ENCODE measurements around the gene PPP1R37. TPM values are rescaled to one million over a fixed set of nuclear protein-coding genes. Genes with fewer than 3 reads are reported as not detected.

The PPP1R37 gene
- total RNA-seq, 1 donor from 2014 or later: 19.2 TPM

GRCh38 chr19:45071969-45072790 is 20.8 kb upstream of the PPP1R37 start:
- H3K27me3 ChIP-seq (ENCODE audit: control insufficient read depth, insufficient read depth, low read length): no peaks in the 10 kb centered on the region
- DNase-seq (ENCODE audit: low read depth): no peak
- H3K36me3 ChIP-seq (ENCODE audit: control insufficient read depth, insufficient read depth, low read length): peaks cover 18% of the 10 kb centered on the region
- no peak for FAIRE-seq
- TF ChIP-seq CTCF (IDR thresholded peaks at IDR 0.05; ENCODE audit: insufficient read depth, low read length, severe bottlenecking): no peak
- H3K4me3 ChIP-seq (ENCODE audit: low read depth, low read length): no peak overlapping the region

GRCh38 chr19:45074744-45075300 is 18.2 kb upstream of the PPP1R37 start:
- Histone ChIP-seq H3K27me3 (ENCODE audit: control insufficient read depth, insufficient read depth, low read length) (no peaks in the 10 kb centered on the region), H3K4me3 (ENCODE audit: low read depth, low read length) (peak overlapping the region; percentile 84), H3K36me3 (ENCODE audit: control insufficient read depth, insufficient read depth, low read length) (peaks cover 14% of the 10 kb centered on the region)
- FAIRE-seq: no peak
- TF ChIP-seq CTCF (IDR thresholded peaks at IDR 0.05; ENCODE audit: insufficient read depth, low read length, severe bottlenecking): no peak
- DNase-seq (ENCODE audit: low read depth): no peak

- Histone ChIP-seq H3K36me3 (ENCODE audit: control insufficient read depth, insufficient read depth, low read length) (peaks cover 11% of the 10 kb centered on the region), H3K27me3 (ENCODE audit: control insufficient read depth, insufficient read depth, low read length) (no peaks in the 10 kb centered on the region), H3K4me3 (ENCODE audit: low read depth, low read length) (peak overlapping the region; percentile 84)
- DNase-seq (ENCODE audit: low read depth) (peak; percentile 74), FAIRE-seq (no peak)
- no peak for TF ChIP-seq CTCF (IDR thresholded peaks at IDR 0.05; ENCODE audit: insufficient read depth, low read length, severe bottlenecking)
Measured at GRCh38 chr19:45075301-45076028, 17.5 kb upstream of the PPP1R37 start.

- peak; percentile 51 for DNase-seq (ENCODE audit: low read depth)
- H3K36me3 ChIP-seq (ENCODE audit: control insufficient read depth, insufficient read depth, low read length): peaks cover 9% of the 10 kb centered on the region
- no peaks in the 10 kb centered on the region for H3K27me3 ChIP-seq (ENCODE audit: control insufficient read depth, insufficient read depth, low read length)
- no peak for FAIRE-seq
- H3K4me3 ChIP-seq (ENCODE audit: low read depth, low read length): peak within 1 kb of the TSS; percentile 84
- no peak for TF ChIP-seq CTCF (IDR thresholded peaks at IDR 0.05; ENCODE audit: insufficient read depth, low read length, severe bottlenecking)
Measured at GRCh38 chr19:45076029-45076850, 16.7 kb upstream of the PPP1R37 start, which contains the start of gene ZNF296. Gene ZNF296, minus strand, starts transcription at chr19:45076478. Its CDS starts 105 bp downstream, at chr19:45076373.

GRCh38 chr19:45076851-45077730 is 15.9 kb upstream of the PPP1R37 start:
- Histone ChIP-seq H3K36me3 (ENCODE audit: control insufficient read depth, insufficient read depth, low read length) (peaks cover 5% of the 10 kb centered on the region), H3K27me3 (ENCODE audit: control insufficient read depth, insufficient read depth, low read length) (no peaks in the 10 kb centered on the region), H3K4me3 (ENCODE audit: low read depth, low read length) (peak overlapping the region; percentile 84)
- no peak for FAIRE-seq
- no peak for TF ChIP-seq CTCF (IDR thresholded peaks at IDR 0.05; ENCODE audit: insufficient read depth, low read length, severe bottlenecking)
- no peak for DNase-seq (ENCODE audit: low read depth)
